Small intestine (tissue), 7 donors: Measurements from ENCODE around the gene KIF21B. TPM values are rescaled to one million over a fixed set of nuclear protein-coding genes. Genes with fewer than 3 reads are reported as not detected.

Source experiments
- DNase-seq, 2 donors: peaks; one replicate each; pipeline versions ENCODE4 v3.0.0 to v3.0.0-alpha.2; 2013
- FAIRE-seq: peaks from 2 replicates; lab custom pipeline; 2012; peaks lifted over from hg19 to GRCh38; lab: Jason Lieb, UNC
- H3K27ac ChIP-seq, 3 donors: one replicate each; pipeline ENCODE4 v1.5.1; 2013; ENCODE audit warnings: low read length in 2 of 3, mild to moderate bottlenecking in 2 of 3, control low read depth in 1 of 3, inconsistent platforms in 1 of 3, low read depth in 1 of 3, moderate library complexity in 1 of 3
- H3K27me3 ChIP-seq, 3 donors: one replicate each; pipeline ENCODE4 v1.6.1; 2013; ENCODE audit warnings: low read length in 3 of 3, inconsistent platforms in 1 of 3; ENCODE audit not compliant: control insufficient read depth in 3 of 3, insufficient read depth in 3 of 3
- H3K36me3 ChIP-seq, 3 donors: one replicate each; pipeline ENCODE4 v1.6.1; 2013; ENCODE audit warnings: low read length in 3 of 3, inconsistent platforms in 1 of 3, low read depth in 1 of 3, mild to moderate bottlenecking in 1 of 3, moderate library complexity in 1 of 3; ENCODE audit not compliant: control insufficient read depth in 3 of 3, insufficient read depth in 2 of 3
- H3K4me1 ChIP-seq, 3 donors: one replicate each; pipeline ENCODE4 v1.6.1; 2013; ENCODE audit warnings: low read length in 2 of 3, inconsistent platforms in 1 of 3, low read depth in 1 of 3, mild to moderate bottlenecking in 1 of 3, moderate library complexity in 1 of 3; ENCODE audit not compliant: control insufficient read depth in 3 of 3, insufficient read depth in 2 of 3
- H3K4me3 ChIP-seq, 3 donors: one replicate each; pipeline ENCODE4 v1.5.1; 2013; ENCODE audit warnings: low read length in 3 of 3, control low read depth in 1 of 3, inconsistent platforms in 1 of 3, low read depth in 1 of 3, mild to moderate bottlenecking in 1 of 3, moderate library complexity in 1 of 3
- H3K9me3 ChIP-seq, 2 donors: one replicate each; pipeline ENCODE4 v1.6.1; 2013; ENCODE audit warnings: low read depth in 1 of 2, low read length in 1 of 2; ENCODE audit not compliant: control insufficient read depth in 2 of 2, insufficient read depth in 1 of 2
- WGBS, 3 donors: extraction: QIAGEN DNeasy Blood & Tissue Kit; methylation state at CpG; one replicate each; pipeline ENCODE4 v1.1.7; 2013; 5-methylcytosine and 5-hydroxymethylcytosine counted together
- polyA plus RNA-seq, 4 donors: library from polyadenylated mRNA; stranded (reverse) in 3 of 4; unstranded in 1 of 4; fragments of 200-250 nt in 3 of 4; fragments of 120-200 nt in 1 of 4; gene quantifications; one replicate each; pipeline versions ENCODE4 v1.2.1 to v1.2.3, GENCODE V29; 2013
- donor health status: healthy with polysubstance abuse.
- donor health status: control.
- donor health status: control.
- donor health status: Bipolar disorder and iron deficiency.
- donor health status: healthy.

The KIF21B gene
- polyA plus RNA-seq, 4 donors, result 0.89 to 12.9 (median 1.8) TPM

DNA sequence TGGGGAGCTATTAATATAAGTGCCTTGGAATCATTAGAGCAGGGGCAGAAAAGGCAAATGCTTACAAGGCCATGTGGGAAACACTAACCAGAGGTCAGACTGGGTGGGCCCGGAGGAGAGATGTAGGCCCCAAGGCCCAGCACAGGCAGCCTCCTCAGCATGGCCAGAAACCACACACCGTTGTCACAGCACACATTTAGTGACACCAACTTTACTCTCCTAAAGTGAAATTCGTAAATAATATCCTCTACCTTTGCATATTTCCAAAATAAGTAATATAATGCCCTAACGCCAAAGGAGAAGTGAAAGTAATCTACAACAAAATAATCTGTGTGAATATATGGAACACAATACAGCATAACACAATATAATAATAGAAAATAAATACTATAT is 62.6 kb downstream of the KIF21B start:
- FAIRE-seq, result no peak
- DNase-seq, result no peak
- Histone ChIP-seq H3K36me3 (peaks cover 0 to 4% (median 0%) of the 10 kb centered on the region in 3 donors), H3K27ac (no peak overlapping the region), H3K9me3 (no peaks in the 10 kb centered on the region), H3K27me3 (no peaks in the 10 kb centered on the region), H3K4me1 (no peaks in the 10 kb centered on the region), H3K4me3 (no peak overlapping the region)
- WGBS, 3 donors, result 89 to 92% (median 90%) methylated on average over 4 of the region's 4 CpGs

DNA sequence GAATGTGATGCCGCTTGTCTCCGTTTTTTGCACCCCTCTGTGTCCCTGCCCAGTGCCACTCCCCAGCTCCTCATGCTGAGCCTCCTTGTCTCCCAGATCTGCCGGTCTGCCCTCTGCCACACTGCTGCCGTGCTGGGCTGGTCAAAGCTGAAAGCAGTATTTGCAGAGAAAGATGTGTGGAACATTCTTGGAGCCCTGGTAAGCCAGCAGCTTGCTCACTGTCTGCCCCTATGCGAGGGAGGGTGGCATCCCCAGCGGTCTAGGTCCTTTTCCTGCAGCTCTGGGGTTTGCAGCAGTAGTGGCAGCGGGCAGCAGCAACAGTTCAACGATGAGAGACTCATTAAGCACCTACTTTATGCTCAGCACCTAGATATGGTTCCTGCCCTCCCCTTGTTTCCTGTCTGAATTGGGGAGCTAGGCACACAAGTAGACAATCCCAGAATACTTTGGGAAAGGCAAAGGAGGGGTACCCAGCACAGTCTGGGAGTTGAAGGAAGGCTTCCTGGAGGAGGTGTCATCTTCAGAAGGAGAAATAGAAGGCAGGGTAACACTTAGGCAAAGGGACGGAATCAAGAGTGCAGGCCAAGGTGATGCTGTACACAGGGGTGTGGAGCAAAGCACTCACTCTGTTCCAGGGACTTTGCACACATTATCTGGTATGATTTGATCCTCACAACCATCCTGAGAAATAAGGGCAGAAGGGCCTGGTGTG is 63.1 kb downstream of the KIF21B start:
- Histone ChIP-seq H3K36me3 (peaks cover 0 to 4% (median 0%) of the 10 kb centered on the region in 3 donors), H3K9me3 (no peaks in the 10 kb centered on the region), H3K4me1 (no peaks in the 10 kb centered on the region), H3K4me3 (no peak overlapping the region), H3K27me3 (no peaks in the 10 kb centered on the region), H3K27ac (no peak overlapping the region)
- FAIRE-seq (no peak), DNase-seq (no peak)
- WGBS, 3 donors, result 76 to 80% (median 79%) methylated on average over 9 of the region's 9 CpGs

DNA sequence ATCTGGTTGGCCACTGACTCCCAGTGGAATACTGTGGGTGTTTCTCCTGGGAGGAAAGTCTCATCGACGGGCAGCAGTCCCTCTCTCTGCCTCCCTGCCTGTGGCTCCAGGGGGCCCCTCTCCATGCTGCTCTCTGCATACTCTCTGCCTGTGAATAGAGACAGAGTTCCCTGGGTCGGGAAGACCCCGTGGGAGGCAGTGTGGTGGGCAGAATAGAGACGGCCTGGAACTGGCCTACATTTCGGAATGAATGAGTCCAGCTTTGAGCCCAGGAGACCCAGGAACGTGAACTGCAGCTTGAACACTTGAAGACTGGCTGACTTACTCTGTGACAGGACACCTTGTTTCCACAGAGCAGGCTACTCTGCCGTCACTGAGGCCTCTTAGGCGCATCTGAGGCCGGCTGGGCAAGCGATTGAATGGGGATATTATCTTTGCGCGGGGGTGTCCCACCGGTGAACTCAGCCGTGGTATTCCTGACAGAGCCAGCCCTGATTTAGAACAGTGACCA is 64.0 kb downstream of the KIF21B start:
- no peak for DNase-seq
- Histone ChIP-seq H3K27me3 (no peaks in the 10 kb centered on the region), H3K36me3 (peaks cover 0 to 4% (median 0%) of the 10 kb centered on the region in 3 donors), H3K4me3 (no peak overlapping the region), H3K27ac (no peak overlapping the region), H3K4me1 (no peaks in the 10 kb centered on the region), H3K9me3 (no peaks in the 10 kb centered on the region)
- FAIRE-seq, result no peak
- 80 to 89% (median 87%) methylated on average over 15 of the region's 15 CpGs for WGBS, 3 donors

DNA sequence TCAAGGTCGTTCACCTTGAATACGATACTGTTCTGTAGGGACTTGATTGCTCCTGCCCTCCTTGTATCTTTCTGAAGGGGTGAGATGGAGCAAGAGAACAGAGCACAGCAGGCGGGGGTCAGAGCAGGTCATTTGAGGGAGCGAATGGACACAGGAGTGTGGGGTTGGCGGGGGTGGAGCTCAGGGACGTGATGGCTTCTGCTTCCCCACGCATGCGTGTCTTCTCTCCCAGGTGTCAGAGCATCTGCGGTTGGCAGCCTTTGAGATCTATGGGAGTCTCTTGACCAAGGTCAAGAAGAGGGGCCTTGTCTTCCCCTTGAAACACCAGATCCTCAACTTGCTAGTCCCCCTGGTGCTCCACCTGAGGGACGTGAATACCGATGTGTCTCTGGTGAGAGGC is 64.9 kb downstream of the KIF21B start:
- no peak for FAIRE-seq
- Histone ChIP-seq H3K9me3 (no peaks in the 10 kb centered on the region), H3K27me3 (no peaks in the 10 kb centered on the region), H3K4me3 (no peak overlapping the region), H3K4me1 (no peaks in the 10 kb centered on the region), H3K27ac (no peak overlapping the region), H3K36me3 (peaks cover 0 to 4% (median 0%) of the 10 kb centered on the region in 3 donors)
- WGBS, 3 donors, result 94 to 95% (median 94%) methylated on average over 11 of the region's 11 CpGs
- no peak for DNase-seq

DNA sequence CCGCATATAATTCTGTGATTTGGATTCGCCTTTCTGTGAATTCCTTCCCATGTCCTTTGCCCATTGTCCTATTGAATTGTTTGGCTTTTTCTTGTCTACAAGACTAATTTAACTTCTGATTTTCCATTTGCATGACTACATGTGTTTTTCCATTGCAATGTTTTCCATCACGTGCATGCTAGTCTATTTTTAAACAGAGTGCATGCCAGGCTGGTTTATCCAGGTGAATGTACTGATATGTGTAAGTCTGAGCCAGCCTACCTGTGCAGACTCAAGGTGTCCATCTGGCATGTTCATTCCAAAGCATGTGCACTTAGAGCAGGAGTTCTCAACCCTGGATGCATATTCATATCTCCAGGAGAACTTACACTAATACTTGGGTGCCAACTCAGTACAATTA is 69.1 kb downstream of the KIF21B start:
- FAIRE-seq (no peak), DNase-seq (no peak)
- no peaks in the 10 kb centered on the region for H3K27me3 ChIP-seq
- no peaks in the 10 kb centered on the region for H3K9me3 ChIP-seq
- no peaks in the 10 kb centered on the region for H3K4me1 ChIP-seq
- no peak overlapping the region for H3K4me3 ChIP-seq
- 85 to 90% (median 85%) methylated on average over 3 of the region's 3 CpGs for WGBS, 3 donors
- no peak overlapping the region for H3K27ac ChIP-seq
- peaks cover 0 to 6% (median 0%) of the 10 kb centered on the region in 3 donors for H3K36me3 ChIP-seq

GRCh38 chr1:200951016-200951415 is 72.5 kb downstream of the KIF21B start:
- no peak for FAIRE-seq
- WGBS, 3 donors, result 87 to 93% (median 92%) methylated on average over 2 of the region's 2 CpGs

GRCh38 chr1:200949626-200950025 is 73.9 kb downstream of the KIF21B start:
- Histone ChIP-seq H3K9me3 (peaks cover 0 to 12% of the 10 kb centered on the region in 2 donors), H3K27me3 (no peaks in the 10 kb centered on the region), H3K36me3 (peaks cover 0 to 11% (median 6%) of the 10 kb centered on the region in 3 donors), H3K27ac (no peak overlapping the region), H3K4me1 (no peaks in the 10 kb centered on the region), H3K4me3 (no peak overlapping the region)
- 94 to 97% (median 95%) methylated on average over 8 of the region's 8 CpGs for WGBS, 3 donors
- DNase-seq (no peak), FAIRE-seq (no peak)

More at GRCh38 chr1:200951016-200951415, 72.5 kb downstream of the KIF21B start:
- Histone ChIP-seq H3K27ac (no peak overlapping the region), H3K4me3 (no peak overlapping the region), H3K9me3 (peaks cover 0 to 12% of the 10 kb centered on the region in 2 donors), H3K36me3 (peaks cover 0 to 11% (median 6%) of the 10 kb centered on the region in 3 donors), H3K4me1 (no peaks in the 10 kb centered on the region), H3K27me3 (no peaks in the 10 kb centered on the region)
- DNase-seq, result no peak

DNA sequence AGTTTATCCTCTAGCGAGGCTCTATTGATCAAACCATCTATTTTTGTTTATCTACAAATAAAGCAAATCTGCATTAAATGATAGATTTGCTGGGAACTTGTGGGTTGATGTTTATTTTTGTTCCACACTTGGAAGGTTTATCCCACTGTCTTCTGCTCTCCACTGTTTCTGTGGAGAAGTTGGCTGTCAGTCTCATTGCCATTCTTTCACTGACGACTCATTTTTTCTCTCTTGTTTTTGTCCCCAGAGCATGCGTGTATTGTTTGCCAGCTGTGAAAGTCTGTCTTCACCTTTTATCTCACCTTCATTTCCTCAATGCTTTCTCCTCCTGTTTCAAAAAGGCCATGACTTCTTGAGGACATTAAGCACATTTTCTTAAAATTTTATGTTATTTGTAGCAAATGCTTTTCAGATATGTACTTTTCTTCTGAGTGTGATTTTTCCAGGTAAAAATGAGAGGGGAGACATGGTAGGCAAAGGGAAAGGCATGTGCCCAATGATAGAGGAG is 76.4 kb downstream of the KIF21B start:
- 93 to 97% (median 95%) methylated on average over 3 of the region's 3 CpGs for WGBS, 3 donors

More for the DNA sequence above, 76.4 kb downstream of the KIF21B start:
- H3K9me3 ChIP-seq, result peaks cover 0 to 15% of the 10 kb centered on the region in 2 donors
- no peaks in the 10 kb centered on the region for H3K4me1 ChIP-seq
- DNase-seq, result no peak
- no peaks in the 10 kb centered on the region for H3K27me3 ChIP-seq
- FAIRE-seq, result no peak
- no peak overlapping the region for H3K4me3 ChIP-seq
- H3K27ac ChIP-seq, result no peak overlapping the region
- peaks cover 0 to 11% (median 9%) of the 10 kb centered on the region in 3 donors for H3K36me3 ChIP-seq
